H1 (cell line): ENCODE results near the gene MAP2K7. TPM values are rescaled to one million over a fixed set of nuclear protein-coding genes. Genes with fewer than 3 reads are reported as not detected.

Experiments used
- CTCF ChIA-PET: fragments of 300-600 bp; sonication (Branson Sonifier 250); formaldehyde crosslinking; loops from one replicate; lab custom pipeline; 2021; ENCODE audit not compliant: partially characterized antibody; lab: Charles Lee
- POLR2A ChIA-PET: fragments of 300-600 bp; sonication (Branson Sonifier 250); formaldehyde crosslinking; loops from one replicate; lab custom pipeline; 2021; ENCODE audit warnings: inconsistent platforms; ENCODE audit not compliant: partially characterized antibody; lab: Charles Lee
- DNase-seq, 2 experiments: peaks; one replicate each; pipeline versions ENCODE4 v3.0.0 to v3.0.0-alpha.2; 2010 to 2022; ENCODE audit warnings: low spot score in 2 of 2, low read depth in 1 of 2, mixed read lengths in 1 of 2
- FAIRE-seq: peaks from 2 replicates; lab custom pipeline; 2011; peaks lifted over from hg19 to GRCh38; lab: Jason Lieb, UNC
- H2AFZ ChIP-seq: 2 replicates; pipeline ENCODE4 v1.8.1; 2012; ENCODE audit warnings: low read length, inconsistent platforms
- H2AK5ac ChIP-seq: 2 replicates; pipeline ENCODE4 v1.6.1; 2013; ENCODE audit warnings: low read depth, low read length
- H2BK120ac ChIP-seq: replicated peaks from 2 replicates; pipeline ENCODE3; 2013; ENCODE audit warnings: low read depth, low read length, inconsistent platforms
- H2BK12ac ChIP-seq: 2 replicates; pipeline ENCODE4 v1.6.1; 2013; ENCODE audit warnings: low read depth, low read length
- H2BK15ac ChIP-seq: 2 replicates; pipeline ENCODE4 v1.6.1; 2013; ENCODE audit warnings: low read length
- H2BK20ac ChIP-seq: 2 replicates; pipeline ENCODE4 v1.6.1; 2013; ENCODE audit warnings: low read length
- H2BK5ac ChIP-seq: 2 replicates; pipeline ENCODE4 v1.6.1; 2013; ENCODE audit warnings: low read depth, low read length
- H3K14ac ChIP-seq: 2 replicates; pipeline ENCODE4 v1.6.1; 2013; ENCODE audit warnings: inconsistent platforms; ENCODE audit not compliant: insufficient read length
- H3K18ac ChIP-seq: 2 replicates; pipeline ENCODE4 v1.6.1; 2013; ENCODE audit warnings: low read length; ENCODE audit errors: extremely low read depth
- H3K23ac ChIP-seq: 2 replicates; pipeline ENCODE4 v1.6.1; 2013; ENCODE audit warnings: inconsistent platforms; ENCODE audit not compliant: insufficient read length
- H3K23me2 ChIP-seq: 2 replicates; pipeline ENCODE4 v1.6.1; 2013; ENCODE audit warnings: low read depth, low read length
- H3K27ac ChIP-seq: 2 replicates; pipeline ENCODE4 v1.6.1; 2011; ENCODE audit warnings: low read depth, low read length, inconsistent platforms
- H3K27me3 ChIP-seq, 4 experiments: replicated peaks in 1 of 4; 1 replicate in 1 of 4; 2 replicates in 3 of 4; pipeline versions ENCODE4 v1.6.1 to v1.8.1; 2011 to 2013; ENCODE audit warnings: low read length in 3 of 4, mild to moderate bottlenecking in 3 of 4, inconsistent platforms in 2 of 4, mixed read lengths in 2 of 4, moderate library complexity in 1 of 4; ENCODE audit not compliant: control insufficient read depth in 3 of 4, insufficient read depth in 3 of 4; ENCODE audit errors: extremely low read depth in 1 of 4
- H3K36me3 ChIP-seq, 4 experiments: 2 replicates each; pipeline versions ENCODE4 v1.6.1 to v1.8.1; 2011 to 2013; ENCODE audit warnings: mild to moderate bottlenecking in 4 of 4, low read length in 3 of 4, moderate library complexity in 2 of 4, control low read depth in 1 of 4, inconsistent platforms in 1 of 4; ENCODE audit not compliant: insufficient read depth in 4 of 4, control insufficient read depth in 2 of 4
- H3K4ac ChIP-seq: replicated peaks from 2 replicates; pipeline ENCODE3; 2013; ENCODE audit warnings: low read length, low read depth, mixed read lengths, inconsistent platforms; ENCODE audit not compliant: insufficient read length
- H3K4me1 ChIP-seq, 4 experiments: replicated peaks in 1 of 4; 1 replicate in 1 of 4; 2 replicates in 3 of 4; pipeline versions ENCODE4 v1.6.1 to v1.8.1; 2011 to 2013; ENCODE audit warnings: low read length in 3 of 4, inconsistent platforms in 2 of 4, mixed read lengths in 1 of 4; ENCODE audit not compliant: insufficient read depth in 4 of 4, control insufficient read depth in 3 of 4
- H3K4me2 ChIP-seq, 2 experiments: 2 replicates each; pipeline versions ENCODE4 v1.6.1 to v1.8.1; 2011 to 2013; ENCODE audit warnings: low read depth in 2 of 2, low read length in 2 of 2, control low read depth in 1 of 2, inconsistent platforms in 1 of 2, mild to moderate bottlenecking in 1 of 2; ENCODE audit not compliant: insufficient read depth in 1 of 2
- H3K4me3 ChIP-seq, 4 experiments: fragments of 200-600, 300-600 bp in 1 of 4; sonication (generic), shearing (Covaris generic), sonication (Bioruptor Twin) in 1 of 4; 2 replicates each; pipeline versions ENCODE4 v1.5.1 to v1.8.1; 2011 to 2016; ENCODE audit warnings: low read length in 4 of 4, low read depth in 3 of 4, control low read depth in 2 of 4, inconsistent platforms in 2 of 4, mild to moderate bottlenecking in 2 of 4, mixed read lengths in 1 of 4, moderate library complexity in 1 of 4; ENCODE audit not compliant: insufficient read depth in 2 of 4; ENCODE audit errors: extremely low read depth in 1 of 4
- H3K56ac ChIP-seq: replicated peaks from 2 replicates; pipeline ENCODE3; 2013; ENCODE audit warnings: low read depth, mild to moderate bottlenecking, mixed read lengths, low read length, inconsistent platforms; ENCODE audit not compliant: insufficient read length
- H3K79me1 ChIP-seq: 2 replicates; pipeline ENCODE4 v1.6.1; 2013; ENCODE audit warnings: low read depth, low read length, control low read depth
- H3K79me2 ChIP-seq, 2 experiments: 2 replicates each; pipeline versions ENCODE4 v1.6.1 to v1.8.1; 2012 to 2013; ENCODE audit warnings: low read length in 2 of 2, mild to moderate bottlenecking in 2 of 2, inconsistent platforms in 1 of 2; ENCODE audit not compliant: insufficient read depth in 2 of 2, control insufficient read depth in 1 of 2
- H3K9ac ChIP-seq, 4 experiments: replicated peaks in 1 of 4; 1 replicate in 1 of 4; 2 replicates in 3 of 4; pipeline versions ENCODE4 v1.6.1 to v1.8.1; 2011 to 2013; ENCODE audit warnings: low read depth in 3 of 4, low read length in 3 of 4, control low read depth in 2 of 4, mild to moderate bottlenecking in 2 of 4, moderate library complexity in 2 of 4, inconsistent platforms in 1 of 4; ENCODE audit errors: extremely low read depth in 1 of 4
- H3K9me3 ChIP-seq, 2 experiments: 2 replicates each; pipeline versions ENCODE4 v1.6.1 to v1.8.1; 2012 to 2013; ENCODE audit warnings: mild to moderate bottlenecking in 2 of 2, moderate library complexity in 2 of 2, control low read depth in 1 of 2, inconsistent platforms in 1 of 2, low read depth in 1 of 2, low read length in 1 of 2, mixed read lengths in 1 of 2; ENCODE audit not compliant: insufficient read depth in 2 of 2
- H4K20me1 ChIP-seq, 2 experiments: replicated peaks in 1 of 2; 2 replicates each; pipeline versions ENCODE3 to v1.8.1; 2011 to 2013; ENCODE audit warnings: inconsistent platforms in 2 of 2, low read length in 2 of 2, mild to moderate bottlenecking in 1 of 2; ENCODE audit not compliant: insufficient read depth in 2 of 2, control insufficient read depth in 1 of 2
- H4K5ac ChIP-seq: 2 replicates; pipeline ENCODE4 v1.6.1; 2013; ENCODE audit warnings: low read length, low read depth, mixed read lengths, inconsistent platforms; ENCODE audit not compliant: insufficient read length
- H4K8ac ChIP-seq: 2 replicates; pipeline ENCODE4 v1.8.0; 2013; ENCODE audit warnings: mild to moderate bottlenecking, moderate library complexity, low read length, inconsistent platforms; ENCODE audit not compliant: insufficient read depth; ENCODE audit errors: extremely low read depth
- H4K91ac ChIP-seq: replicated peaks from 2 replicates; pipeline ENCODE3; 2013; ENCODE audit warnings: low read length, mixed read lengths, inconsistent platforms; ENCODE audit not compliant: insufficient read length
- EP300 ChIP-seq, 2 experiments: IDR thresholded peaks; 1 replicate in 1 of 2; 2 replicates in 1 of 2; pipeline ENCODE4 v1.6.1; 2011 to 2012; ENCODE audit warnings: low read depth in 2 of 2, low read length in 2 of 2, mild to moderate bottlenecking in 2 of 2, borderline replicate concordance in 1 of 2, inconsistent platforms in 1 of 2, moderate library complexity in 1 of 2
- KDM5A ChIP-seq: fragments of 200-600 bp; IDR thresholded peaks from 2 replicates; pipeline ENCODE4 v1.7.1; 2012; ENCODE audit warnings: mild to moderate bottlenecking, low read length, inconsistent platforms, mixed read lengths
- POLR2A ChIP-seq, 2 experiments: IDR thresholded peaks; 1 replicate in 1 of 2; 2 replicates in 1 of 2; pipeline ENCODE4 v1.6.1; 2011; ENCODE audit warnings: low read depth in 2 of 2, low read length in 2 of 2, mild to moderate bottlenecking in 2 of 2; ENCODE audit errors: control extremely low read depth in 1 of 2
- RNF2 ChIP-seq: fragments of 200-900, 300-1000 bp; sonication (generic); IDR thresholded peaks from 2 replicates; pipeline ENCODE4 v1.7.1; 2016; ENCODE audit warnings: borderline replicate concordance, low read depth, mild to moderate bottlenecking, antibody characterized with exemption, low read length; ENCODE audit not compliant: poor library complexity, severe bottlenecking; ENCODE audit errors: missing control alignments
- RXRA ChIP-seq: IDR thresholded peaks from 2 replicates; pipeline ENCODE4 v1.6.1; 2011; ENCODE audit warnings: low read depth, mild to moderate bottlenecking, low read length, moderate library complexity; ENCODE audit not compliant: insufficient read depth
- WGBS, 2 experiments: shearing (Covaris generic) in 1 of 2; methylation state at CpG; one replicate each; pipeline versions ENCODE4 v1.1.6 to v1.1.7; 2013 to 2015; ENCODE audit warnings: low lambda C conversion rate in 2 of 2, mixed read lengths in 2 of 2, inconsistent platforms in 1 of 2, low coverage in 1 of 2, missing lambda C conversion rate in 1 of 2; ENCODE audit not compliant: insufficient replicate concordance in 2 of 2, insufficient coverage in 1 of 2, insufficient read length in 1 of 2; ENCODE audit errors: extremely low coverage in 1 of 2, missing lambda C conversion rate in 1 of 2; 5-methylcytosine and 5-hydroxymethylcytosine counted together
- polyA plus RNA-seq, 7 experiments: library from polyadenylated mRNA; depleted of rRNA in 3 of 7; stranded (reverse) in 5 of 7; unstranded in 2 of 7; fragments of >200 nt in 5 of 7; fragments of 200-250 nt in 2 of 7; gene quantifications; 1 replicate in 5 of 7; 2 replicates in 1 of 7; 4 replicates in 1 of 7; pipeline versions ENCODE4 v1.2.1 to v1.2.3, GENCODE V29; 2011 to 2013; ENCODE audit warnings: missing spikeins in 2 of 7, mixed read lengths in 2 of 7
- total RNA-seq: library from RNA; stranded (reverse); fragmentation: NEBNext Ultra II Directional; extraction: Animal tissue kit (Norgen Biotek cat#: 25700); gene quantifications from 2 replicates; pipeline ENCODE4 v1.2.1, GENCODE V29; 2021

The MAP2K7 gene
- total and polyA plus RNA-seq, 2 of the 8 experiments (the other 6 are each of a cell fraction or from before 2014, with no cell fraction given), result 8.9 to 38.3 TPM

GRCh38 chr19:7860714-7861618 lies 42.7 kb upstream of the MAP2K7 start:
- no peaks in the 10 kb centered on the region for H3K79me1 ChIP-seq
- H3K4me3 ChIP-seq, result peak overlapping the region in 1 of 4 experiments; percentile 58; a peak in 1 of 8 replicates
- H3K23ac ChIP-seq, result no peak overlapping the region
- H3K4ac ChIP-seq, result peak overlapping the region; percentile 20
- peak overlapping the region; percentile 74 to 86; a peak in 3 of 4 replicates for H3K4me2 ChIP-seq
- no peak overlapping the region for H4K5ac ChIP-seq
- H3K4me1 ChIP-seq, result peaks cover 4 to 32% (median 20%) of the 10 kb centered on the region in 4 experiments; a peak in 6 of 7 replicates
- no peak overlapping the region for H3K27ac ChIP-seq
- POLR2A ChIA-PET, result interaction anchor here (0.6 to 10.5 kb wide), 11 partner anchors 7 to 83 kb away, joined by 3 to 106 read pairs (median 4); partner anchors contain the start of genes MAP2K7, PRR36, SNAPC2 and TGFBR3L
- peak overlapping the region; percentile 60; the same call in 1 of the 2 replicates for H2BK12ac ChIP-seq
- H2BK20ac ChIP-seq, result 0 out of 2 replicates have a peak overlapping the region, but pooled peaks have one; percentile 18
- peak overlapping the region; percentile 90 for H4K91ac ChIP-seq
- 0 out of 2 replicates have a peak overlapping the region, but pooled peaks have one; percentile 40 for H2BK5ac ChIP-seq
- no peak overlapping the region for H3K56ac ChIP-seq
- H3K23me2 ChIP-seq, result peaks cover 15% of the 10 kb centered on the region; the same call in 1 of the 2 replicates
- peak overlapping the region; percentile 69; the same call in 1 of the 2 replicates for H4K8ac ChIP-seq
- no peak overlapping the region for H2AFZ ChIP-seq
- TF ChIP-seq RNF2 (peak; percentile 2), POLR2A (IDR thresholded peaks at IDR 0.05; ENCODE audit: control extremely low read depth in 1 of 2, low read depth in 2 of 2, low read length in 2 of 2) (no peak), RXRA (no peak), KDM5A (no peak), EP300 (IDR thresholded peaks at IDR 0.05; ENCODE audit: borderline replicate concordance in 1 of 2, low read depth in 2 of 2, low read length in 2 of 2) (no peak)
- FAIRE-seq (no peak), DNase-seq (no peak)
- peak overlapping the region; percentile 24; the same call in 1 of the 2 replicates for H3K18ac ChIP-seq
- peaks cover 8 to 40% (median 30%) of the 10 kb centered on the region in 4 experiments for H3K27me3 ChIP-seq
- CTCF ChIA-PET, result interaction anchor here (0.6 to 11.2 kb wide), 22 partner anchors 9 to 339 kb away, joined by 3 to 112 read pairs (median 4); partner anchors contain the start of genes SNAPC2 and TGFBR3L
- WGBS, 2 experiments, result 76% methylated on average over 14 of the region's 14 CpGs; no CpG with 5 or more reads in 1 of the 2 experiments
- no peaks in the 10 kb centered on the region for H3K36me3 ChIP-seq
- H3K9ac ChIP-seq, result no peak overlapping the region
- H2AK5ac ChIP-seq, result peak overlapping the region; percentile 90; the same call in 1 of the 2 replicates
- peak overlapping the region; percentile 92 for H2BK15ac ChIP-seq
- H3K79me2 ChIP-seq, result no peaks in the 10 kb centered on the region
- H4K20me1 ChIP-seq, result peaks cover 0 to 10% of the 10 kb centered on the region in 2 experiments
- no peaks in the 10 kb centered on the region for H3K9me3 ChIP-seq
- no peak overlapping the region for H3K14ac ChIP-seq
- H2BK120ac ChIP-seq, result no peak overlapping the region
